Measurements from ENCODE around the gene POM121C.
"Not testable (repeated sequence)": the region's sequence is repeated elsewhere in the genome, so short reads cannot be mapped to it uniquely, and the experiment has no call there.

POM121C gene

DNA sequence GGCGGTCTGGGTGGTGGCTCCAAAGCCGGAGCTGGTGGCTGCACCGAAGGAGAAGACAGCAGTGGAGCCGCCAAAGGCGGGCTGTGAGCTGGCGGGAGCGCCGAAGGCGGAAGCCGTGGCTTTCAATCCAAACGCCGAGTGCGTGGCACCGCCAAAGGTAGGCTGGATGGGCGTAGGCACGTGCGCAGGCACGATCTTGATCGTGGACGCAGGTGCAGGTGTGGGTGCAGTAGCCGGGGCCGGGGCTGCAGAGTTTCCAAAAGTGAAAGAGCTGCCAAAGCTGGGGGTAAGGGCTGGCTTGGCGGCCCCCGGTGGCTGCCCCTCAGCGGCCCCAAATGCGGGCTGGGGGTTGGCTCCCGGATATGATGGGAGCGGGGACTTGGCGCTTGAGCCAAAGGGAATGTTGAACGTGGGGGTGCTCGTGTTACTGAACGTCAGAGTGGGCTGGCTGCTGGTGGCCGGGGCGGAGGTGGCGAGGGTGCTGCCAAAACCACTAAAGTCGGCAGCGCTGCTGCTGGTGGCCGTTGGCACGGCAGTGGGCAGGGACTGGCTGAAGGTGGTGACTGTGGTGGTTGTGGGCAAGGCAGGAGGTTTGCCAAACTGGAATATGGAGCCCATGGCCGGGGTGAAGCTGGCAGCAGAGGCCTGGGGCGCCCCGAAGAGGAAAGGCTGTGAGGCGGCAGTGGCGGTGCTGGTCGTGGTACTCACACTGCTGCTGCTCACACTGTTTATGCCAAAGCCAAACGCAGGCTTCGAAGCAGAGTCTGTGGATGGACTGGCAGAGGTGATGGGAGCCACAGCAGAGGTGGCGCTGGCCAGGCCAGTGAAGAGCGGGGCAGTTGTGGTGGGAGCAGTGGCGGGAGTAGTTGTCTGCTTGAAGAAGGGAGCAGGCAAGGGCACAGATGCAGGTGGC, 64.0 kb downstream of the POM121C start:
- DNase-seq, result not testable (repeated sequence)

GRCh38 chr7:75420152-75420551, 65.9 kb downstream of the POM121C start:
- DNase-seq, result not testable (repeated sequence)

- DNase-seq, result not testable (repeated sequence)
Measured at GRCh38 chr7:75419693-75420092, 66.4 kb downstream of the POM121C start.

- DNase-seq, result not testable (repeated sequence)
Measured at GRCh38 chr7:75419210-75419609, 66.9 kb downstream of the POM121C start.

DNA sequence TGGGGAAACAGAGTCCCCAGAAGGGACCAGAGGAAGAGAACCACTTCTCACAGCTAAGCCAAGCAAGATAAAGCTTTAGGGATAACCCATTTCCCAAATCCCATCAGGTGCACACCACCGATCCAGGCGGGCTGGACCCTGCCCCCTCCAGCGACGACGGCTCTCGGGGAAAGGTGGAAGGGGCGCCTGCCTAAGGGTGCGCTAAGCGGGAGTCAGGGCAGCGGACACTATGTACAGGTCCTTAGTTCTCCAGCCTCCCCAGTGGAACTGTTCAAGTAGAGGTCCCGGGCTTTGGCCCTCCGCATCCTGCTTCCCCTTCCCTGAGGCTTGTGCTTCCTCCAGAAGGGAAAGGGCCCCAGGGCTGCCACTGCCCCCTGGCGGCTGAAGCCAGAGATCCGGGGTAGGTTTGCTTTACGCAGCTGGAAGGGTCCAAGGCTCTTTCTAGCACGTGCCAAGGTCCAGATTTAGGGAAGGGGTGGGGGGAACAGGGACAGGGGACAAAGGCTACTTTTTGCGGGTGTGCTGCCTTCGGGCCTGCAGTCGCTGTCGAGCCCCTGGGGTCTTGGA, 67.7 kb downstream of the POM121C start:
- DNase-seq, result not testable (repeated sequence)

DNA sequence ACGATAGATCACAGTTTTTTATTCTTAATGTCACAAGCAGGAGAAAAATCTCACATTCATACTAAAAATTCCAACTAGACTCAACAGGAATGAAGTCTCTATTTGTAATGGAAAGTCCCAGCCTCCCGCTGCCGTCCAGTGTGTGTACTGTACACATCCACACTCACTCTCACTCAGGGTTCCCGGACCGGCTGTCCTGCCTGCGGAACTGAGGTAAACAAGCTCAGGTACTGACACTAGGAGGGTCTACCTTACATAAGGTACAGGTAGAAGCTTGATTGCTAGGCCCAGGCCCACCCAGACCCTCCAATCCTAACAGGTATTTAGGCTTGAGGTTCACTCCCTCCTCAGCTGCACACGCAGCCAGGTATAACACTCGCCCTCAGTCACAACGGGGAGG, 69.3 kb downstream of the POM121C start:
- DNase-seq, result not testable (repeated sequence)

DNA sequence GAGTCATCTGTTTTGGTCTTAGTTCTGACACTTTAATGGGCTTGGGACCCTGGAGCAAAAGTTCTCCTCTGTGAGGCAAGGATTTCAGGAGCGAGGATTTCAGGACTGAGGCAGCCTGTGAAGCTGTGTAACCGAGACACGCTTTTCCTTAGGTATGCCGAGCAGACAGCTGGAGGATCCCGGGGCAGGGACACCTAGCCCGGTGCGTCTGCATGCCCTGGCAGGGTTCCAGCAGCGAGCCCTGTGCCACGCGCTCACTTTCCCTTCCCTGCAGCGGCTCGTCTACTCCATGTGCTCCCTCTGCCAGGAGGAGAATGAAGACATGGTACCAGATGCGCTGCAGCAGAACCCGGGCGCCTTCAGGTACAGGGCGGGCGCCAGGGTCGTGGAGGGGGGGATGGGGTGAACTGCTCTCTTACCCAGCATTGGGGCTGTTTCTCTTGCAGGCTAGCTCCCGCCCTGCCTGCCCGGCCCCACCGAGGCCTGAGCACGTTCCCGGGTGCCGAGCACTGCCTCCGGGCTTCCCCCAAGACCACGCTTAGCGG, 70.2 kb downstream of the POM121C start:
- DNase-seq, result not testable (repeated sequence)

- DNase-seq, result not testable (repeated sequence)
Measured at GRCh38 chr7:75415428-75415817, 70.7 kb downstream of the POM121C start.

- DNase-seq, result not testable (repeated sequence)
Measured at GRCh38 chr7:75414708-75415427, 71.2 kb downstream of the POM121C start.

DNA sequence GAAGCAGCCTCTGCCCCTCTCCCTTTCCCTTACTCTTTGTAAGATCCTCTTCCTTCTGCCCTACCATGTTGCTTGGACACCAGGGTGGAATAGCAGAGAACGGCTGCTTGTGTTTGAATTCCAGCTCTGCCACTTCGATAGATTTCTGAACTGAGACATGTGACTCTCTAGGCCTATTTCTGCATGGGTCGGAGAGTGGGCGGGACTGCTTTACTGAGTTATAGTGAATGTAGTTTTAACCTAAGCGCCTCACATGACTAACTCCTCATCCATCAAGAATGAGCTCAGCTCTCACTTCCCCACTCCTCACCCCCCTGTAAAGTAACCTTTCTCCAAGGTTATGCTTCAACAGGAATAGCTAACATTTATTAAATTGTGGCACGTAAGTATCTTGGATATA, 71.9 kb downstream of the POM121C start:
- DNase-seq, result not testable (repeated sequence)

GRCh38 chr7:75410823-75411173, 75.3 kb downstream of the POM121C start:
- DNase-seq, result not testable (repeated sequence)

DNA sequence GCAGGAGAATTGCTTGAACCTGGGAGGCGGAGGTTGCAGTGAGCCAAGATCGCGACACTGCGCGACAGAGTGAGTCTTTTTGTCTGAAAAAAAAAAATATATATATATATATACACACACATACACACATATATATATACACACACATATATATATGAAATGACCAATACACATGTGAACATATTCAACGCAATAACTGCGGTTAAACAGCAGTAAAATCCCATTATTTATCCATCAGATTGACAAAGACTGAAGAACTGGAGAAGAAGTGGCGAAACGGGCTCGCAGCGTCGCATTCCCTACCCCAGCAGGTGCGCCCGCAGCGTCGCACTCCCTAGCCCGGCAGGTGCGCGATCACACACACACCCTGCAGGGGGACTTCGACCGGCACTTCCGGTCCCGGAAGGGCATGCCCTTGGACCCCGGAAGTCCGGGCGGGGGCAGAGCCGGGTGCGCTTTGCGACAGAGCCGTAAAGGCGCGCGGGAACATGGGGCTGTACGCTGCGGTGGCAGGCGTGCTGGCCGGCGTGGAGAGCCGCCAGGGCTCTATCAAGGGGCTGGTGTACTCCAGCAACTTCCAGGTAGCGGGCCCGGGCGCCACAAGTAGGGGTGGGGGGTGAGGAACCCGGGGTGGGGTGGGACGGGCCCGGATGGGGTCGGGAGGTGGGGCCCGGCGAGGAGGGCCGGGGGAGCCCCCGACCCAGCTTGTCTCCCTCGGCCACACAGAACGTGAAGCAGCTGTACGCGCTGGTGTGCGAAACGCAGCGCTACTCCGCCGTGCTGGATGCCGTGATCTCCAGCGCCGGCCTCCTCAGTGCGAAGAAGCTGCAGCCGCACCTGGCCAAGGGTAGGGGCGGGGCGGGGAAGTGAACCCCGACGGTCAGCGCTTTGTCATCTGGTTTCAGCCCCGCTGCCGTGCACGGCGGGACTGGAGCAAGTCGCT, 75.9 kb downstream of the POM121C start:
- DNase-seq, result not testable (repeated sequence)

DNA sequence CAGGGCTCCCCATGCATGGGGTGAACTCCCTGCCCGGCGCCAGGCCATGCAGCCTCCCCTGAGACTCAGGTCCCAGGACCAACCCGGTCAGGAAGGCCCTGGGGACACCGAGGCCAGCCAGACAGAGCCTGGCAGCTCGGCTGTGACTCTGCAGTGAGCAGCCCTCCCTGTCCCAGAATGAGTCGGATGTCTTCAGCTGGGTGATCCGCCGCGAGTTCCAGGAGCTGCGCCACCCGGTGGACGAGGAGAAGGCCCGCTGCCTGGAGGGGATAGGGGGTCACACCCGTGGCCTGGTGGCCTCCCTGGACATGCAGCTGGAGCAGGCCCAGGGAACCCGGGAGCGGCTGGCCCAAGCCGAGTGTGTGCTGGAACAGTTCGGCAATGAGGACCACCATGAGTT, 81.4 kb downstream of the POM121C start:
- DNase-seq, result not testable (repeated sequence)

- DNase-seq, result not testable (repeated sequence)
Measured at GRCh38 chr7:75403455-75404443, 82.3 kb downstream of the POM121C start.

DNA sequence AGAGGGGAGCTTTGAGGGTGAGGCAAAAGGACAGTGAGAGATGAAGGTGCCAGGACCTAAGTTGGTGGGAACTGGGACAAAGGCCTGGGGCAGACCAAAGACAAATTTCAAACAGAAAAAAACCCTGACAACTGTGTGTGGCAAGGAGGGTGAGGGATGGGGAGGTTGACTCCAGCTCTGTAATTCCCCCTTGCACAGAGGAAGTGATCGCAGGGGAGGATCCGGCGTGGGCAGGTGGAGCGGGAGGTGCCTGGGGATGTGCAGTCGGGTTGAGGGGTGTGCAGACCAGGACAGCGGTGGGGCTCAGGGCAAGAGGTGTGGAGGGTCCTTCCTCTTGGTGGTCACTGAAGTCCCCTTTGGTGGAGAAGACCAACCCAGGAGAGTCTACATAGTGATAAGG, 85.5 kb downstream of the POM121C start:
- not testable (repeated sequence) for DNase-seq

- not testable (repeated sequence) for DNase-seq
Measured at GRCh38 chr7:75398771-75399700, 87.1 kb downstream of the POM121C start.

DNA sequence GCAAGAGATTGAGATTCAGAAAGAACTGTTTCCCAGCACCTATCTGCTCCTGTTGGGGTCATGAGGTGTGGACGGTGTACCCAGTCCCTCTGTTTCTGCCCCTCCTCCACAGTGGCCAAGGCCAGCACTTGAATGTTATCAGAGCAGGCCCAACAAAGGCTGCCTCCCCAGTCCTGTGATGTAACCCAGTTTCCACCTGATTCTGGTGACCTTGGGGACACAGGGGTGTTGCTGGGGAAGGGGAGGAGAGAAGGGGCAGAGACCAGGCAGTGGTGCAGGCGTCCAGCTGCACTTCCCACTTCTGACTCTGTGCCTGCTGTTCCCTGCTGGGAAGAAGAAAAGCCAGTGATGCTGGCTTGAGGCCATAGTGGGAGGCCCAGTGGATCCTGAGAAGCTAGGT, 88.2 kb downstream of the POM121C start:
- not testable (repeated sequence) for DNase-seq

DNA sequence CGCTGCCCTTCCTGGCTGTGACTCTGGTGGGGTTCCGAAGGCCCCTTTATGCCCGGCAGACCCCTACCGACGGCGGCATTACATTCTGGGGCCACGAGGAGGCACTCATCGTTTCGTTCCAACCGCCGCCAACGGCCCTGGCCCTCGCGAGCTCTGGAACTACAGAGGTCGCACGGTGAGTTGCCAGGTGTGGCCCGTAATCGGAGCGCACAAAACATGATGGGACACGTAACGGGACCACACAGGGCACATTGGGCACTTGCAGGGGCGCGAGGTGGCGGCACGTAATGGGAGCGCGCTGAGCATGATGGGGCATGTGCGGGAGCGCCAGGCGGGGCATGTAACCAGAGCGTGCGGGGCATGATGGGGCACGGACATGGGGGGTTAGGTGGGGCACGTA, 90.8 kb downstream of the POM121C start, which contains the start of gene TRIM73:
TRIM73 (plus strand) TSS at position 301 of the 400 bp plus-strand sequence. CDS start 3,305 bp downstream, outside the sequence.
- not testable (repeated sequence) for DNase-seq

DNA sequence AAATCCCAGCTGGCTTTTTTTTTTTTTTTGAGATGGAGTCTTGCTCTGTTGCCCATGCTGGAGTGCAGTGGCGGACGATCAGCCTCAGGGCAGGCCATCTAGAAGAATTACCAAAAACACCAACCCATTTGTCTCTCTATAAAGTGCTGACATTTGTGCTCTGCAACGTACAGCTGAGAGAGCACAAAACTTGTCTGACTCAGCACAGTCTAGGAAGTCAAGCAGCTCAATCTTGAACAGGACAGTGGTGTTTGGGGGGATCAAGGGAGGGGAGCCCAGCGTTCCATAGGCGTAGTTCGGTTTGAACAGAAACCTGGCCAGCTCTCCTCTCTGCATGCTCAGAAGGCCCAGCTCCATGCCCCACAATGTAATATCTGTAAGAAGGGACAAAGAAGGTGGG, 92.9 kb downstream of the POM121C start:
- not testable (repeated sequence) for DNase-seq

Measured in NCI-H82 (cell line).